GM12878 (cell line): ENCODE results near the gene OSCP1. TPM values are rescaled to one million over a fixed set of nuclear protein-coding genes. Genes with fewer than 3 reads are reported as not detected.

Experiments
- HDGF ChIP-seq: fragments of 450-650 bp; IDR thresholded peaks from 2 replicates; pipeline ENCODE4 v1.6.1; 2016; ENCODE audit warnings: antibody characterized with exemption
- SMARCA5 ChIP-seq: fragments of 450-650 bp; IDR thresholded peaks from 2 replicates; pipeline ENCODE4 v1.6.1; 2017; ENCODE audit warnings: mild to moderate bottlenecking
- ZBED1 ChIP-seq: IDR thresholded peaks from 2 replicates; pipeline ENCODE4 v1.6.1; 2016; ENCODE audit warnings: borderline replicate concordance
- polyA plus RNA-seq, 11 experiments: library from polyadenylated mRNA; depleted of rRNA in 4 of 11; unstranded in 6 of 11; stranded (reverse) in 5 of 11; fragments of >200 nt; fragmentation: Nextera tagmentation in 4 of 11; fragmentation: Illumina TruSeq in 1 of 11; extraction: Ambion mirVana in 4 of 11; extraction: Trizol in 1 of 11; gene quantifications; 1 replicate in 1 of 11; 2 replicates in 10 of 11; pipeline versions ENCODE4 v1.2.1 to v1.2.3, GENCODE V29; 2011 to 2016; ENCODE audit warnings: inconsistent platforms in 2 of 11, missing spikeins in 2 of 11, low read depth in 1 of 11
- small RNA-seq: library from RNA; depleted of rRNA; stranded (forward); fragments of <200 nt; gene quantifications from one replicate; pipeline ENCODE3, GENCODE V24; 2014
- total RNA-seq, 4 experiments: library from RNA; depleted of rRNA in 3 of 4; stranded (reverse); fragments of >200 nt in 3 of 4; fragmentation: Illumina TruSeq in 1 of 4; extraction: Trizol in 1 of 4; gene quantifications; 2 replicates each; pipeline versions ENCODE4 v1.2.1 to v1.2.3, GENCODE V29; 2013 to 2021

Gene OSCP1
- total and polyA plus RNA-seq, 10 of the 15 experiments (the other 5 are each of a cell fraction or from before 2014, with no cell fraction given): 1.8 to 5.9 (median 3.0) TPM

- TF ChIP-seq SMARCA5 (no peak), HDGF (peak; percentile 15; the same call in 1 of the 2 replicates), ZBED1 (no peak)
Observed at GRCh38 chr1:36369061-36369861, 81.0 kb downstream of the OSCP1 start (continued).

Small RNAs within 50 kb of the gene (small RNA-seq; reads per million reads assigned to genes)
- not detected for gene RNU4-27P
- 0.20 reads per million for gene SNORA63C

Other genes with a start within 250 kb of the OSCP1 start
- 76.2 and 77.4 TPM in 2 replicates for gene THRAP3, start 226.0 kb downstream of the OSCP1 start, total RNA-seq (2014; rRNA removed)
- 146 and 149 TPM in 2 replicates for gene THRAP3, start 226.0 kb downstream of the OSCP1 start, total RNA-seq (2014; rRNA removed; fragmentation: Illumina TruSeq; extraction: Trizol)
- gene THRAP3, start 226.0 kb downstream of the OSCP1 start, total RNA-seq (2021): 135 and 136 TPM in 2 replicates
- 98.0 and 109 TPM in 2 replicates for gene THRAP3, start 226.0 kb downstream of the OSCP1 start, polyA plus RNA-seq (2011; rRNA removed)
- gene THRAP3, start 226.0 kb downstream of the OSCP1 start, polyA plus RNA-seq (2014; fragmentation: Illumina TruSeq; extraction: Trizol): 153 and 173 TPM in 2 replicates
- gene THRAP3, start 226.0 kb downstream of the OSCP1 start, polyA plus RNA-seq (2014; fragmentation: Nextera tagmentation; extraction: Ambion mirVana): 100 to 1,000 TPM in 1 of 2 experiments, 10 to 100 TPM in 1; 76.3 to 173 TPM
- 80.0 and 96.9 TPM in 2 replicates for gene THRAP3, start 226.0 kb downstream of the OSCP1 start, polyA plus RNA-seq (2014; rRNA removed)
- gene THRAP3, start 226.0 kb downstream of the OSCP1 start, polyA plus RNA-seq (2016; fragmentation: Nextera tagmentation; extraction: Ambion mirVana): 100 to 1,000 TPM; 135 to 151 TPM
- 1.9 and 3.2 TPM in 2 replicates for gene SH3D21, start 144.1 kb downstream of the OSCP1 start, total RNA-seq (2014; rRNA removed)
- 2.1 and 2.4 TPM in 2 replicates for gene SH3D21, start 144.1 kb downstream of the OSCP1 start, total RNA-seq (2014; rRNA removed; fragmentation: Illumina TruSeq; extraction: Trizol)
- 4.9 and 5.5 TPM in 2 replicates for gene SH3D21, start 144.1 kb downstream of the OSCP1 start, total RNA-seq (2021)
- gene SH3D21, start 144.1 kb downstream of the OSCP1 start, polyA plus RNA-seq (2011; rRNA removed): 2.1 and 2.5 TPM in 2 replicates
- 2.3 and 5.1 TPM in 2 replicates for gene SH3D21, start 144.1 kb downstream of the OSCP1 start, polyA plus RNA-seq (2014; fragmentation: Illumina TruSeq; extraction: Trizol)
- under 1 TPM; 0.06 to 0.11 TPM for gene SH3D21, start 144.1 kb downstream of the OSCP1 start, polyA plus RNA-seq (2014; fragmentation: Nextera tagmentation; extraction: Ambion mirVana)
- gene SH3D21, start 144.1 kb downstream of the OSCP1 start, polyA plus RNA-seq (2014; rRNA removed): 5.7 and 5.9 TPM in 2 replicates
- gene SH3D21, start 144.1 kb downstream of the OSCP1 start, polyA plus RNA-seq (2016; fragmentation: Nextera tagmentation; extraction: Ambion mirVana): 1 to 10 TPM in 1 of 2 experiments, under 1 TPM in 1; 0.19 to 2.1 TPM
- gene EVA1B, start 126.8 kb downstream of the OSCP1 start, total RNA-seq (2014; rRNA removed): 6.4 and 6.9 TPM in 2 replicates
- gene EVA1B, start 126.8 kb downstream of the OSCP1 start, total RNA-seq (2014; rRNA removed; fragmentation: Illumina TruSeq; extraction: Trizol): 0.32 and 0.45 TPM in 2 replicates
- gene EVA1B, start 126.8 kb downstream of the OSCP1 start, total RNA-seq (2021): 5.3 and 6.1 TPM in 2 replicates
- gene EVA1B, start 126.8 kb downstream of the OSCP1 start, polyA plus RNA-seq (2011; rRNA removed): 0.58 TPM in 1 of 2 replicates, not detected in the other
- not detected in 2 replicates for gene EVA1B, start 126.8 kb downstream of the OSCP1 start, polyA plus RNA-seq (2014; fragmentation: Illumina TruSeq; extraction: Trizol)
- gene EVA1B, start 126.8 kb downstream of the OSCP1 start, polyA plus RNA-seq (2014; fragmentation: Nextera tagmentation; extraction: Ambion mirVana): under 1 TPM in 1 of 2 experiments, not detected in 1; 0.15 TPM
- gene EVA1B, start 126.8 kb downstream of the OSCP1 start, polyA plus RNA-seq (2014; rRNA removed): 3.4 and 6.7 TPM in 2 replicates
- 1 to 10 TPM; 2.7 to 3.2 TPM for gene EVA1B, start 126.8 kb downstream of the OSCP1 start, polyA plus RNA-seq (2016; fragmentation: Nextera tagmentation; extraction: Ambion mirVana)
- gene STK40, start 64.5 kb downstream of the OSCP1 start, total RNA-seq (2014; rRNA removed): 26.5 and 30.1 TPM in 2 replicates
- 13.6 and 14.3 TPM in 2 replicates for gene STK40, start 64.5 kb downstream of the OSCP1 start, total RNA-seq (2014; rRNA removed; fragmentation: Illumina TruSeq; extraction: Trizol)
- 51.0 and 57.0 TPM in 2 replicates for gene STK40, start 64.5 kb downstream of the OSCP1 start, total RNA-seq (2021)
- gene STK40, start 64.5 kb downstream of the OSCP1 start, polyA plus RNA-seq (2011; rRNA removed): 17.2 and 29.0 TPM in 2 replicates
- 11.6 and 28.4 TPM in 2 replicates for gene STK40, start 64.5 kb downstream of the OSCP1 start, polyA plus RNA-seq (2014; fragmentation: Illumina TruSeq; extraction: Trizol)
- gene STK40, start 64.5 kb downstream of the OSCP1 start, polyA plus RNA-seq (2014; fragmentation: Nextera tagmentation; extraction: Ambion mirVana): 1 to 10 TPM in 1 of 2 experiments, under 1 TPM in 1; 0.27 to 2.1 TPM
- 37.0 and 40.6 TPM in 2 replicates for gene STK40, start 64.5 kb downstream of the OSCP1 start, polyA plus RNA-seq (2014; rRNA removed)
- gene STK40, start 64.5 kb downstream of the OSCP1 start, polyA plus RNA-seq (2016; fragmentation: Nextera tagmentation; extraction: Ambion mirVana): 10 to 100 TPM; 39.8 to 41.7 TPM
- 43.3 and 48.3 TPM in 2 replicates for gene LSM10, start 52.5 kb downstream of the OSCP1 start, total RNA-seq (2014; rRNA removed)
- gene LSM10, start 52.5 kb downstream of the OSCP1 start, total RNA-seq (2014; rRNA removed; fragmentation: Illumina TruSeq; extraction: Trizol): 11.9 and 13.1 TPM in 2 replicates
- gene LSM10, start 52.5 kb downstream of the OSCP1 start, total RNA-seq (2021): 53.6 and 56.6 TPM in 2 replicates
- 35.3 and 58.4 TPM in 2 replicates for gene LSM10, start 52.5 kb downstream of the OSCP1 start, polyA plus RNA-seq (2011; rRNA removed)
- 34.1 and 68.0 TPM in 2 replicates for gene LSM10, start 52.5 kb downstream of the OSCP1 start, polyA plus RNA-seq (2014; fragmentation: Illumina TruSeq; extraction: Trizol)
- gene LSM10, start 52.5 kb downstream of the OSCP1 start, polyA plus RNA-seq (2014; fragmentation: Nextera tagmentation; extraction: Ambion mirVana): 10 to 100 TPM; 26.6 to 36.0 TPM
- gene LSM10, start 52.5 kb downstream of the OSCP1 start, polyA plus RNA-seq (2014; rRNA removed): 99.8 and 103 TPM in 2 replicates
- 10 to 100 TPM; 85.9 to 97.3 TPM for gene LSM10, start 52.5 kb downstream of the OSCP1 start, polyA plus RNA-seq (2016; fragmentation: Nextera tagmentation; extraction: Ambion mirVana)
- 114 and 124 TPM in 2 replicates for gene MRPS15, start 13.9 kb upstream of the OSCP1 start, total RNA-seq (2014; rRNA removed)
- gene MRPS15, start 13.9 kb upstream of the OSCP1 start, total RNA-seq (2014; rRNA removed; fragmentation: Illumina TruSeq; extraction: Trizol): 90.6 and 99.7 TPM in 2 replicates
- gene MRPS15, start 13.9 kb upstream of the OSCP1 start, total RNA-seq (2021): 99.3 and 100 TPM in 2 replicates
- gene MRPS15, start 13.9 kb upstream of the OSCP1 start, polyA plus RNA-seq (2011; rRNA removed): 83.1 and 103 TPM in 2 replicates
- 148 and 157 TPM in 2 replicates for gene MRPS15, start 13.9 kb upstream of the OSCP1 start, polyA plus RNA-seq (2014; fragmentation: Illumina TruSeq; extraction: Trizol)
- gene MRPS15, start 13.9 kb upstream of the OSCP1 start, polyA plus RNA-seq (2014; fragmentation: Nextera tagmentation; extraction: Ambion mirVana): 10 to 100 TPM; 41.1 to 72.0 TPM
- gene MRPS15, start 13.9 kb upstream of the OSCP1 start, polyA plus RNA-seq (2014; rRNA removed): 166 and 171 TPM in 2 replicates
- gene MRPS15, start 13.9 kb upstream of the OSCP1 start, polyA plus RNA-seq (2016; fragmentation: Nextera tagmentation; extraction: Ambion mirVana): 100 to 1,000 TPM; 200 to 207 TPM
- gene CSF3R, start 32.5 kb upstream of the OSCP1 start, total RNA-seq (2014; rRNA removed): not detected in 2 replicates
- gene CSF3R, start 32.5 kb upstream of the OSCP1 start, total RNA-seq (2014; rRNA removed; fragmentation: Illumina TruSeq; extraction: Trizol): not detected in 2 replicates
- gene CSF3R, start 32.5 kb upstream of the OSCP1 start, total RNA-seq (2021): 0.13 TPM in 1 of 2 replicates, not detected in the other
- gene CSF3R, start 32.5 kb upstream of the OSCP1 start, polyA plus RNA-seq (2011; rRNA removed): not detected in 2 replicates
- not detected in 2 replicates for gene CSF3R, start 32.5 kb upstream of the OSCP1 start, polyA plus RNA-seq (2014; fragmentation: Illumina TruSeq; extraction: Trizol)
- not detected for gene CSF3R, start 32.5 kb upstream of the OSCP1 start, polyA plus RNA-seq (2014; fragmentation: Nextera tagmentation; extraction: Ambion mirVana)
- gene CSF3R, start 32.5 kb upstream of the OSCP1 start, polyA plus RNA-seq (2014; rRNA removed): not detected in 2 replicates
- gene CSF3R, start 32.5 kb upstream of the OSCP1 start, polyA plus RNA-seq (2016; fragmentation: Nextera tagmentation; extraction: Ambion mirVana): not detected